Progenitor cell of endocrine pancreas (in vitro differentiated cells): ENCODE results near the gene EXOC3L4. TPM values are rescaled to one million over a fixed set of nuclear protein-coding genes. Genes with fewer than 3 reads are reported as not detected.

Experiments
- DNase-seq: peaks from one replicate; pipeline ENCODE4 v3.0.0; 2021; ENCODE audit warnings: low spot score; ENCODE audit not compliant: unreplicated experiment
- H3K27ac Mint-ChIP-seq: 2 replicates; pipeline ENCODE4 v1.8.0; 2021; ENCODE audit warnings: mild to moderate bottlenecking, moderate library complexity, mixed read lengths
- H3K27me3 Mint-ChIP-seq: 2 replicates; pipeline ENCODE4 v1.8.0; 2021; ENCODE audit warnings: mixed read lengths
- H3K36me3 Mint-ChIP-seq: 2 replicates; pipeline ENCODE4 v1.8.0; 2022; ENCODE audit warnings: mixed read lengths; ENCODE audit not compliant: insufficient read depth
- H3K4me1 Mint-ChIP-seq: 2 replicates; pipeline ENCODE4 v1.8.0; 2021; ENCODE audit warnings: low read depth, mixed read lengths
- H3K4me3 Mint-ChIP-seq: 2 replicates; pipeline ENCODE4 v1.8.0; 2021; ENCODE audit warnings: low read depth, mild to moderate bottlenecking, moderate library complexity, mixed read lengths
- H3K9me3 Mint-ChIP-seq: 2 replicates; pipeline ENCODE4 v1.8.0; 2021; ENCODE audit warnings: low read depth, mixed read lengths
- total RNA-seq: library from RNA; stranded (reverse); gene quantifications from 2 replicates; pipeline ENCODE4 v1.2.1, GENCODE V29; 2021
- TF ChIP-seq, protein P1 (sequence below): fragments of 200-600 bp; sonication (generic); IDR thresholded peaks from one replicate; pipeline ENCODE4 v1.5.0; 2021; ENCODE audit warnings: antibody characterized with exemption, mild to moderate bottlenecking; ENCODE audit not compliant: unreplicated experiment

EXOC3L4 gene
- total RNA-seq, 1 donor from 2014 or later: 30.8 TPM

DNA sequence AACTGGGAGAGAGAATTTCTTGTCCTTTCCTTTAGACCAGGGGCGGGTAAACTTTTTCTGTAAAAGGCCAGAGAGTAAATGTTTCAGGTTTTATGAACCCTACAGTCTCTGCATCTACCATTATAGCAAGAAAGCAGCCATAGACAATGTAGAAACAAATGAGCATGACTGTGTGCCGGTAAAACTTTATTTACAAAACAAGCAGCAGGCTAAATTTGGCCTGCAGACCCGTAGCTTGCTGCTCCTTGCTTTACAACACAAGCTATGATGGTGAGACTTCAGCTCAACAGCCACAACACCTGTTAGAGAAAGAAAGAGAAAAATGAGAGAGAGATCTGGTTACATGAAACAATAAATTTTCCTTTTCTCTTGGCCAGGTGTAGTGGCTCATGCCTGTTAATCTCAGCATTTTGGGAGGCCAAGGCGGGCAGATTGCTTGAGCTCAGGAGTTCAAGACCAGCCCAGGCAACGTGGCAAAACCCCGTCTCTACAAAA, 33.0 kb upstream of the EXOC3L4 start:
- no peak overlapping the region for H3K27ac Mint-ChIP-seq
- no peak for DNase-seq
- no peaks in the 10 kb centered on the region for H3K36me3 Mint-ChIP-seq
- TF ChIP-seq, protein P1, sequence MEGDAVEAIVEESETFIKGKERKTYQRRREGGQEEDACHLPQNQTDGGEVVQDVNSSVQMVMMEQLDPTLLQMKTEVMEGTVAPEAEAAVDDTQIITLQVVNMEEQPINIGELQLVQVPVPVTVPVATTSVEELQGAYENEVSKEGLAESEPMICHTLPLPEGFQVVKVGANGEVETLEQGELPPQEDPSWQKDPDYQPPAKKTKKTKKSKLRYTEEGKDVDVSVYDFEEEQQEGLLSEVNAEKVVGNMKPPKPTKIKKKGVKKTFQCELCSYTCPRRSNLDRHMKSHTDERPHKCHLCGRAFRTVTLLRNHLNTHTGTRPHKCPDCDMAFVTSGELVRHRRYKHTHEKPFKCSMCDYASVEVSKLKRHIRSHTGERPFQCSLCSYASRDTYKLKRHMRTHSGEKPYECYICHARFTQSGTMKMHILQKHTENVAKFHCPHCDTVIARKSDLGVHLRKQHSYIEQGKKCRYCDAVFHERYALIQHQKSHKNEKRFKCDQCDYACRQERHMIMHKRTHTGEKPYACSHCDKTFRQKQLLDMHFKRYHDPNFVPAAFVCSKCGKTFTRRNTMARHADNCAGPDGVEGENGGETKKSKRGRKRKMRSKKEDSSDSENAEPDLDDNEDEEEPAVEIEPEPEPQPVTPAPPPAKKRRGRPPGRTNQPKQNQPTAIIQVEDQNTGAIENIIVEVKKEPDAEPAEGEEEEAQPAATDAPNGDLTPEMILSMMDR: no peak
- H3K4me1 Mint-ChIP-seq: peaks cover 14% of the 10 kb centered on the region
- H3K27me3 Mint-ChIP-seq: no peaks in the 10 kb centered on the region
- no peaks in the 10 kb centered on the region for H3K9me3 Mint-ChIP-seq
- H3K4me3 Mint-ChIP-seq: no peak overlapping the region

DNA sequence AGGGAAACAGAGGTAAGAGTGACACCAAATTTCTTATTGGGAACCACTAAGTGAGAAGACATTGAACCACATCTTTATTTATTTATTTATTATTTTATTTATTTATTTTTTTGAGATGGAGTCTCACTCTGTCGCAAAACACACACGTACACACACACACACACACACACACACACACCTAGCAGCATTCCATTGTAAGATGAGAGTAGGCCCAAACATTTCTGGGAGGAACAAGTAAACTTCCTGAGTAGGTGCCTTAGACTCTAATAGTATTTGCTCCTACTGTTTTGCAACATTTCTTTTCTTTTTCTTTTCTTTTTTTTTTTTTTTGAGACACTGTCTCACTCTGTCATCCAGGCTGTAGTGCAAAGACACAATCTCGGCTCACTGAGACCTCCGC, 30.1 kb upstream of the EXOC3L4 start:
- H3K4me1 Mint-ChIP-seq: peaks cover 5% of the 10 kb centered on the region
- H3K27me3 Mint-ChIP-seq: no peaks in the 10 kb centered on the region
- no peaks in the 10 kb centered on the region for H3K36me3 Mint-ChIP-seq
- H3K4me3 Mint-ChIP-seq: no peak overlapping the region
- TF ChIP-seq, protein P1: no peak
- H3K9me3 Mint-ChIP-seq: no peaks in the 10 kb centered on the region
- no peak for DNase-seq
- H3K27ac Mint-ChIP-seq: no peak overlapping the region

DNA sequence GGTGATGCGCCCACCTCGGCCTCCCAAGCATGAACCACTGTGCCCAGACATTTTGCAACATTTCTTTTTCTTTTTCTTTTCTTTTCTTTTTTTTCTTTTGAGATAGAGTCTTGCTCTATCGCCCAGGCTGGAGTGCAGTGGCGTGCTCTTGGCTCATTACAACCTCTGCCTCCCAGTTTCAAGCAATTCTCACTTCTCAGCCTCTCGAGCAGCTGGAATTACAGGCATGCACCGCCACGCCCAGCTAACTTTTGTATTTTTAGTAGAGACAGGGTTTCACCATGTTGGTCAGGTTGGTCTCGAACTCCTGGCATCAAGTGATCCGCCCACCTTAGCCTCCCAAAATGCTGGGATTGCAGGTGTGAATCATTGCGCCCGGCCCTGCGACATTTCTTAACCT, 29.5 kb upstream of the EXOC3L4 start:
- no peak overlapping the region for H3K27ac Mint-ChIP-seq
- TF ChIP-seq, protein P1: no peak

DNA sequence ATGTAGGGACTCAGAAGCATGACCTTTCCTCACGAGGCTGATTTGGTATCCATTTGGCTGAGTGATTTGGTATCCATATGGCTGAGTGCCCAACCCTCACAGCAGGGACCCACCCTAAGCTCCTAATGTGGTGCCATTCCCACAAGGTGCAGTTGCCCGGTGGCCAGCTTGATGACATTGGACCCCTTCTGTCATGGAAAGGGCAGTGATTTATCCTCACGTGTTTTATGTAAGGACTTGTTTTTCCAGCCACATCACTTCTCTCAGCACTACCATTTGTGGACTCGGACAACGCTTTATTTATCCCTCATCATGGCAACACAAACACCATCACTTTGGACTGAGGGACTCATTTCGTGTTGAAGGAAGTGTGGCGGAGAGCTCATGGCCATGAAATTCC, 28.7 kb upstream of the EXOC3L4 start:
- no peaks in the 10 kb centered on the region for H3K36me3 Mint-ChIP-seq
- H3K4me1 Mint-ChIP-seq: no peaks in the 10 kb centered on the region
- no peaks in the 10 kb centered on the region for H3K9me3 Mint-ChIP-seq
- no peak overlapping the region for H3K4me3 Mint-ChIP-seq
- TF ChIP-seq, protein P1: no peak
- H3K27me3 Mint-ChIP-seq: no peaks in the 10 kb centered on the region
- no peak for DNase-seq
- H3K27ac Mint-ChIP-seq: no peak overlapping the region

More for the DNA sequence above, 29.5 kb upstream of the EXOC3L4 start:
- Mint-ChIP-seq H3K4me1 (peaks cover 2% of the 10 kb centered on the region), H3K36me3 (no peaks in the 10 kb centered on the region), H3K9me3 (no peaks in the 10 kb centered on the region), H3K4me3 (no peak overlapping the region), H3K27me3 (no peaks in the 10 kb centered on the region)
- DNase-seq: no peak

DNA sequence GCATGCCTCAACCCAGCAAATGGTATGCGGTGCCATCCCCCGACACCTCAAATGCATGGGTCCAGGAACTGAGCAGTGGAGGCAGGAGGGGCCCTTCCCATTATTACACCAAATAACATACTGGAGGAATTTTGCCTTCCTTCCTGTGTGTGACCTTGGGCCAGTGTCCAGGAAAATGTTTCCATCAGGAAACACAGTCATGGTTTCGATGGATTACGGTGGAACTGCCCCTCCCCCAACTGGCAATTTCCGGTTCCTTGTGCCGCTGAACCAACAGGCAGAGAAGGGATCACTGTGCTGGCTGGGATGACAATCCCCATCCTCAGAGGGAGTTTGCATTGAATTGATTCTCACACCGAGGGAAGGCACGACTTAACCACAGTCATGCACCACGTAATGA, 28.1 kb upstream of the EXOC3L4 start:
- TF ChIP-seq, protein P1: no peak
- Mint-ChIP-seq H3K9me3 (no peaks in the 10 kb centered on the region), H3K27ac (no peak overlapping the region), H3K27me3 (no peaks in the 10 kb centered on the region), H3K4me3 (no peak overlapping the region), H3K4me1 (no peaks in the 10 kb centered on the region), H3K36me3 (no peaks in the 10 kb centered on the region)
- DNase-seq: no peak
